OCI-LY7 (cell line): ENCODE measurements around the gene GIPC2. TPM values are rescaled to one million over a fixed set of nuclear protein-coding genes. Genes with fewer than 3 reads are reported as not detected.

ENCODE experiments used
- BruUV-seq: library from RNA; stranded (reverse); fragments of 400-500 nt; replicated peaks from 2 replicates; lab custom pipeline; 2021; lab: Mats Ljungman, UMichigan
- CTCF ChIA-PET: fragments of 300-600 bp; sonication (Branson Sonifier 250); formaldehyde crosslinking; loops from one replicate; lab custom pipeline; 2022; ENCODE audit warnings: antibody characterized with exemption; ENCODE audit not compliant: unreplicated experiment; lab: Charles Lee
- POLR2A ChIA-PET: fragments of 300-600 bp; sonication (Branson Sonifier 250); formaldehyde crosslinking; loops from one replicate; lab custom pipeline; 2022; ENCODE audit warnings: antibody characterized with exemption; lab: Charles Lee
- DNase-seq: peaks from one replicate; pipeline ENCODE4 v3.0.0-alpha.2; 2015; ENCODE audit warnings: low spot score
- H2AFZ ChIP-seq: fragments of 200-600 bp; sonication (generic), shearing (Covaris generic); 2 replicates; pipeline ENCODE4 v1.6.1; 2014; ENCODE audit warnings: mild to moderate bottlenecking, antibody characterized with exemption, low read length, moderate library complexity
- H3K27ac ChIP-seq: fragments of 200-600 bp; sonication (generic); 2 replicates; pipeline ENCODE4 v1.5.1; 2014; ENCODE audit warnings: mixed run types, low read depth, mild to moderate bottlenecking, moderate library complexity, low read length, inconsistent platforms; ENCODE audit not compliant: poor library complexity, severe bottlenecking
- H3K36me3 ChIP-seq: fragments of 200-600 bp; sonication (generic); 2 replicates; pipeline ENCODE4 v1.6.1; 2014; ENCODE audit warnings: mild to moderate bottlenecking, antibody characterized with exemption, low read length, moderate library complexity, mixed read lengths; ENCODE audit not compliant: insufficient read depth
- H3K4me1 ChIP-seq: fragments of 200-600 bp; sonication (generic); 2 replicates; pipeline ENCODE4 v1.5.1; 2014; ENCODE audit warnings: mild to moderate bottlenecking, low read length; ENCODE audit not compliant: insufficient read depth, poor library complexity, severe bottlenecking
- H3K4me2 ChIP-seq: fragments of 200-600 bp; sonication (generic); 2 replicates; pipeline ENCODE4 v1.6.1; 2014; ENCODE audit warnings: mild to moderate bottlenecking, low read length
- H3K4me3 ChIP-seq: fragments of 200-600 bp; sonication (generic); 2 replicates; pipeline ENCODE4 v1.5.1; 2014; ENCODE audit warnings: mild to moderate bottlenecking, low read depth, low read length; ENCODE audit not compliant: poor library complexity, severe bottlenecking
- H3K79me2 ChIP-seq: fragments of 200-600 bp; sonication (generic); 2 replicates; pipeline ENCODE4 v1.6.1; 2016; ENCODE audit warnings: low read depth, mild to moderate bottlenecking, low read length, moderate library complexity, mixed read lengths; ENCODE audit not compliant: insufficient read depth
- H3K9me2 ChIP-seq: fragments of 200-600 bp; sonication (generic); 2 replicates; pipeline ENCODE4 v1.6.1; 2016; ENCODE audit warnings: mild to moderate bottlenecking, low read length, mixed read lengths; ENCODE audit not compliant: insufficient read depth
- H3K9me3 ChIP-seq: fragments of 200-600 bp; sonication (generic); 2 replicates; pipeline ENCODE4 v1.6.1; 2014; ENCODE audit warnings: mild to moderate bottlenecking, mixed run types, low read length, mixed read lengths
- H4K20me1 ChIP-seq: fragments of 200-600 bp; sonication (generic); 2 replicates; pipeline ENCODE4 v1.6.1; 2014; ENCODE audit warnings: mild to moderate bottlenecking, antibody characterized with exemption, low read length, moderate library complexity, mixed read lengths; ENCODE audit not compliant: insufficient read depth
- CTCF ChIP-seq: fragments of 200-600 bp; sonication (generic); conservative IDR thresholded peaks from 2 replicates; pipeline ENCODE4 v1.5.1; 2014; ENCODE audit warnings: mild to moderate bottlenecking, antibody characterized with exemption, low read length, moderate library complexity, mixed read lengths
- EZH2phosphoT487 ChIP-seq: fragments of 200-600 bp; sonication (generic); IDR thresholded peaks from 2 replicates; pipeline ENCODE4 v1.6.1; 2018; ENCODE audit warnings: low read depth, borderline replicate concordance, mild to moderate bottlenecking, mixed run types, antibody characterized with exemption, low read length, moderate library complexity, mixed read lengths
- intact Hi-C: fragments of 100-400 bp; cut with micrococcal nuclease; formaldehyde crosslinking; loops from one replicate; pipeline ENCODE4 v1.10.0; 2022; ENCODE audit not compliant: unreplicated experiment
- total RNA-seq, 2 experiments: library from RNA; depleted of rRNA in 1 of 2; stranded (reverse); fragments of >200 nt in 1 of 2; shearing (Covaris generic) in 1 of 2; gene quantifications; 2 replicates each; pipeline ENCODE4 v1.2.3, GENCODE V29; 2014 to 2022

GIPC2 gene
- total RNA-seq, 2 experiments from 2014 or later: not detected

GRCh38 chr1:78155121-78155520 is 109.4 kb downstream of the GIPC2 start:
- no peaks in the 10 kb centered on the region for H3K36me3 ChIP-seq
- intact Hi-C loops: no loop called here
- TF ChIP-seq CTCF: no peak
- no peak for TF ChIP-seq EZH2phosphoT487
- H3K4me2 ChIP-seq: no peak overlapping the region
- POLR2A ChIA-PET: interaction anchor here (0.6 to 0.7 kb wide), 2 partner anchors 47 to 360 kb away, joined by 3 to 4 read pairs; no protein-coding TSS in a partner anchor
- no peaks in the 10 kb centered on the region for H3K79me2 ChIP-seq
- no peak for DNase-seq
- H3K9me2 ChIP-seq: no peaks in the 10 kb centered on the region
- H2AFZ ChIP-seq: no peak overlapping the region
- no peaks in the 10 kb centered on the region for H3K4me1 ChIP-seq
- no TSS peak for BruUV-seq
- H3K9me3 ChIP-seq: no peaks in the 10 kb centered on the region
- no peaks in the 10 kb centered on the region for H4K20me1 ChIP-seq
- CTCF ChIA-PET: no interaction called here
- no peak overlapping the region for H3K4me3 ChIP-seq
- H3K27ac ChIP-seq: no peak overlapping the region

DNA sequence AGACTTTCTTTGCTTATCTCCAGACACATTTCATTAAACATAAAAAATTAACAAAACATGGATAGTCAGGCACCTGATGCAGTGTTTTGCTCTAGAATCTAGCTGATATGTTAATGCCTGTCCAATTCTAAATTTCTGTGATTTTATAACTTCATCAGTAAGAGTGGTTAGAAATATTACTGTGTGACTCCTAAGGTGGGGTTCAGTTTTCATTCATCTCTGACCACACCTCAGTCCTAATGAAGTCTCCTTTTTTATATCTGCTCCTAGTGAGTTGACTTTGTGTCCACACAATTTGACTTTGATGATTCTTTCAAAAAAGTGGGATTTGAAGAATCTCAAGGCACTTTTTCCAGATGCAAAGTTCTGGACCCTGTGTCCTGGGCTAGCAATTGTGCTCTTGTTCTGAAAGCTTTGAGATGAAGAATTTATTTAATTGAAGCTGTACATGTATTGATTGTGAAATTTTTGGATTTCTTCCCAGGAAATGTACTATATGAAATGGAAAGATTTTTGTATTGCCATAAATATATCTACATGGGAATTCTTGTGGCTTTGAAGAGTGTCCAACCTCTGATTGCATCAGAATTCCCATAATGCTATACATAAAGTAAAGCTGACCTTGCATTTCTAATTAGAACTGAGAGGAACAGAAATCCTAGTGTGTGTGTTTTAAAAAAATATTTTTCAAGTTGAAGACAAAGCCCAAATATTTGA is 111.2 kb downstream of the GIPC2 start:
- no peaks in the 10 kb centered on the region for H3K79me2 ChIP-seq
- no peaks in the 10 kb centered on the region for H4K20me1 ChIP-seq
- H3K4me2 ChIP-seq: no peak overlapping the region
- no peak overlapping the region for H3K27ac ChIP-seq
- no peak overlapping the region for H2AFZ ChIP-seq
- CTCF ChIA-PET: no interaction called here
- no peaks in the 10 kb centered on the region for H3K4me1 ChIP-seq
- POLR2A ChIA-PET: interaction anchor here (0.6 kb wide), 2 partner anchors 144 to 1036 kb away, joined by 3 to 4 read pairs; no protein-coding TSS in a partner anchor
- no peak for DNase-seq
- no peaks in the 10 kb centered on the region for H3K9me2 ChIP-seq
- TF ChIP-seq CTCF (no peak), EZH2phosphoT487 (no peak)
- no peak overlapping the region for H3K4me3 ChIP-seq
- intact Hi-C loops: no loop called here
- H3K9me3 ChIP-seq: no peaks in the 10 kb centered on the region
- BruUV-seq: no TSS peak
- no peaks in the 10 kb centered on the region for H3K36me3 ChIP-seq

DNA sequence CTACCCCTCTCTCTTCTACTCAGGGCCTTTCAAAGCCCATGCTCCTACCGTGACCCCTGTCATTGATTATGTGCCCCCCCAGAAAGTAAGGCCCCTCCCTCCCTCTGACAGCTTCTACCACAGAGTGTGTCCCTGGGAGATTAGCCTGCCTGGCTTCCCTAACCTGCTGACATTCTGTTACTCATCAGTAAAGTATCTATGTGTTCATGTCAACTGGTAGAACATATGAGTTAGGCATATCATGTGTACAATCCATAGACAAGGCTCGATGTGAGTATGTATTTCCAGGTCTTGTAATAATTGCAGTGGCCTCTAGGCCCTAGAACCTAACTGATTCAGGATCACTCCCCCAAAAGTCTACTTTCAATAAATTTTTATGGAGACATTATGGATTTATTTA is 120.0 kb downstream of the GIPC2 start:
- intact Hi-C loops: no loop called here

More for the DNA sequence above, 120.0 kb downstream of the GIPC2 start:
- POLR2A ChIA-PET: no interaction called here
- no peaks in the 10 kb centered on the region for H3K9me2 ChIP-seq
- no peak overlapping the region for H2AFZ ChIP-seq
- no peak overlapping the region for H3K4me3 ChIP-seq
- H3K4me1 ChIP-seq: no peaks in the 10 kb centered on the region
- H3K27ac ChIP-seq: no peak overlapping the region
- H3K79me2 ChIP-seq: no peaks in the 10 kb centered on the region
- TF ChIP-seq EZH2phosphoT487 (no peak), CTCF (no peak)
- CTCF ChIA-PET: no interaction called here
- DNase-seq: no peak
- no peaks in the 10 kb centered on the region for H4K20me1 ChIP-seq
- BruUV-seq: no TSS peak
- no peaks in the 10 kb centered on the region for H3K36me3 ChIP-seq
- no peaks in the 10 kb centered on the region for H3K9me3 ChIP-seq
- no peak overlapping the region for H3K4me2 ChIP-seq
